ENCODE results near the gene GRN. TPM values are rescaled to one million over a fixed set of nuclear protein-coding genes. Genes with fewer than 3 reads are reported as not detected.
"Not testable (repeated sequence)": the region's sequence is repeated elsewhere in the genome, so short reads cannot be mapped to it uniquely, and the experiment has no call there.

The GRN gene
- total RNA-seq, 1 donor from 2014 or later: 327 TPM

GRCh38 chr17:44365051-44365450 lies 19.9 kb downstream of the GRN start:
- H4K20me1 ChIP-seq (ENCODE audit: insufficient read depth, low read length): peaks cover 28% of the 10 kb centered on the region
- not testable (repeated sequence) for H3K9me3 Mint-ChIP-seq (ENCODE audit: unreplicated experiment); H3K27ac Mint-ChIP-seq (ENCODE audit: unreplicated experiment); H3K9me3 ChIP-seq (ENCODE audit: insufficient read depth, low read depth, low read length); H3K9ac ChIP-seq (ENCODE audit: low read length); H3K27ac ChIP-seq (ENCODE audit: low read depth, low read length); DNase-seq (ENCODE audit: low read depth); H3K79me2 ChIP-seq (ENCODE audit: insufficient read depth, low read length); H3K4me2 ChIP-seq (ENCODE audit: low read length); H3K36me3 Mint-ChIP-seq (ENCODE audit: low read depth, unreplicated experiment); FAIRE-seq; H3K4me3 ChIP-seq (ENCODE audit: insufficient read depth, low read depth, low read length); H3K36me3 ChIP-seq (ENCODE audit: insufficient read depth, low read length); H2AFZ ChIP-seq (ENCODE audit: low read depth, low read length); H3K4me3 Mint-ChIP-seq (ENCODE audit: unreplicated experiment)
- Mint-ChIP-seq H3K4me1 (ENCODE audit: low read depth, unreplicated experiment) (peaks cover 15% of the 10 kb centered on the region), H3K27me3 (ENCODE audit: low read depth, unreplicated experiment) (peaks cover 26% of the 10 kb centered on the region)
- peaks cover 18% of the 10 kb centered on the region for H3K4me1 ChIP-seq (ENCODE audit: insufficient read depth, low read length)
- peaks cover 13% of the 10 kb centered on the region for H3K27me3 ChIP-seq (ENCODE audit: insufficient read depth, low read length)

- H2AFZ ChIP-seq (ENCODE audit: low read depth, low read length): no peak overlapping the region
- H3K4me1 ChIP-seq (ENCODE audit: insufficient read depth, low read length): peaks cover 7% of the 10 kb centered on the region
- H3K27ac ChIP-seq (ENCODE audit: low read depth, low read length): no peak overlapping the region
- H3K4me2 ChIP-seq (ENCODE audit: low read length): no peak overlapping the region
- no peak overlapping the region for H3K27ac Mint-ChIP-seq (ENCODE audit: unreplicated experiment)
- H3K9me3 Mint-ChIP-seq (ENCODE audit: unreplicated experiment): no peaks in the 10 kb centered on the region
- peaks cover 13% of the 10 kb centered on the region for H3K27me3 ChIP-seq (ENCODE audit: insufficient read depth, low read length)
- H3K4me3 Mint-ChIP-seq (ENCODE audit: unreplicated experiment): no peak overlapping the region
- no peak overlapping the region for H3K9ac ChIP-seq (ENCODE audit: low read length)
- no peaks in the 10 kb centered on the region for H3K36me3 ChIP-seq (ENCODE audit: insufficient read depth, low read length)
- H3K27me3 Mint-ChIP-seq (ENCODE audit: low read depth, unreplicated experiment): peaks cover 31% of the 10 kb centered on the region
- H3K36me3 Mint-ChIP-seq (ENCODE audit: low read depth, unreplicated experiment): no peaks in the 10 kb centered on the region
- no peaks in the 10 kb centered on the region for H3K9me3 ChIP-seq (ENCODE audit: insufficient read depth, low read depth, low read length)
- DNase-seq (ENCODE audit: low read depth) (no peak), FAIRE-seq (no peak)
- H3K4me1 Mint-ChIP-seq (ENCODE audit: low read depth, unreplicated experiment): no peaks in the 10 kb centered on the region
- H3K4me3 ChIP-seq (ENCODE audit: insufficient read depth, low read depth, low read length): no peak overlapping the region
- TF ChIP-seq CTCF (IDR thresholded peaks at IDR 0.05; ENCODE audit: insufficient read depth, low read depth, low read length) (no peak), EZH2 (IDR thresholded peaks at IDR 0.05; ENCODE audit: insufficient read depth, low read length) (no peak)
- H4K20me1 ChIP-seq (ENCODE audit: insufficient read depth, low read length): peaks cover 6% of the 10 kb centered on the region
- no peaks in the 10 kb centered on the region for H3K79me2 ChIP-seq (ENCODE audit: insufficient read depth, low read length)
Measured at GRCh38 chr17:44367231-44367979, 22.3 kb downstream of the GRN start.

GRCh38 chr17:44368391-44369243 lies 23.5 kb downstream of the GRN start:
- not testable (repeated sequence) for H3K27ac ChIP-seq (ENCODE audit: low read depth, low read length)

GRCh38 chr17:44369414-44370023 lies 24.4 kb downstream of the GRN start:
- H3K79me2 ChIP-seq (ENCODE audit: insufficient read depth, low read length); H3K27ac Mint-ChIP-seq (ENCODE audit: unreplicated experiment); H2AFZ ChIP-seq (ENCODE audit: low read depth, low read length); H3K9ac ChIP-seq (ENCODE audit: low read length); H3K4me2 ChIP-seq (ENCODE audit: low read length); FAIRE-seq; H3K36me3 Mint-ChIP-seq (ENCODE audit: low read depth, unreplicated experiment); H3K9me3 Mint-ChIP-seq (ENCODE audit: unreplicated experiment); H3K36me3 ChIP-seq (ENCODE audit: insufficient read depth, low read length); H4K20me1 ChIP-seq (ENCODE audit: insufficient read depth, low read length); H3K4me1 Mint-ChIP-seq (ENCODE audit: low read depth, unreplicated experiment); H3K4me1 ChIP-seq (ENCODE audit: insufficient read depth, low read length); H3K4me3 ChIP-seq (ENCODE audit: insufficient read depth, low read depth, low read length); DNase-seq (ENCODE audit: low read depth); H3K9me3 ChIP-seq (ENCODE audit: insufficient read depth, low read depth, low read length); H3K27ac ChIP-seq (ENCODE audit: low read depth, low read length); H3K4me3 Mint-ChIP-seq (ENCODE audit: unreplicated experiment): not testable (repeated sequence)
- H3K27me3 Mint-ChIP-seq (ENCODE audit: low read depth, unreplicated experiment): peaks cover 39% of the 10 kb centered on the region
- H3K27me3 ChIP-seq (ENCODE audit: insufficient read depth, low read length): peaks cover 13% of the 10 kb centered on the region

More at GRCh38 chr17:44368391-44369243, 23.5 kb downstream of the GRN start:
- not testable (repeated sequence) for H3K4me3 ChIP-seq (ENCODE audit: insufficient read depth, low read depth, low read length); H3K79me2 ChIP-seq (ENCODE audit: insufficient read depth, low read length); H4K20me1 ChIP-seq (ENCODE audit: insufficient read depth, low read length); H3K4me3 Mint-ChIP-seq (ENCODE audit: unreplicated experiment); H3K4me1 Mint-ChIP-seq (ENCODE audit: low read depth, unreplicated experiment); H3K4me2 ChIP-seq (ENCODE audit: low read length); H2AFZ ChIP-seq (ENCODE audit: low read depth, low read length); H3K9me3 Mint-ChIP-seq (ENCODE audit: unreplicated experiment); H3K4me1 ChIP-seq (ENCODE audit: insufficient read depth, low read length); H3K9ac ChIP-seq (ENCODE audit: low read length); DNase-seq (ENCODE audit: low read depth); H3K36me3 ChIP-seq (ENCODE audit: insufficient read depth, low read length); H3K36me3 Mint-ChIP-seq (ENCODE audit: low read depth, unreplicated experiment); H3K27ac Mint-ChIP-seq (ENCODE audit: unreplicated experiment); FAIRE-seq; H3K9me3 ChIP-seq (ENCODE audit: insufficient read depth, low read depth, low read length)
- H3K27me3 ChIP-seq (ENCODE audit: insufficient read depth, low read length): peaks cover 13% of the 10 kb centered on the region
- peaks cover 35% of the 10 kb centered on the region for H3K27me3 Mint-ChIP-seq (ENCODE audit: low read depth, unreplicated experiment)

All from astrocyte (in vitro differentiated cells and primary cell).